Liver (tissue), 9 donors: ENCODE data around the gene MARCHF2. TPM values are rescaled to one million over a fixed set of nuclear protein-coding genes. Genes with fewer than 3 reads are reported as not detected.
"Not testable (repeated sequence)": the region's sequence is repeated elsewhere in the genome, so short reads cannot be mapped to it uniquely, and the experiment has no call there.

Experiments used
- DNase-seq: peaks from one replicate; pipeline ENCODE4 v3.0.0-alpha.2; 2017; ENCODE audit warnings: low spot score
- H3K27ac ChIP-seq, 2 donors: one replicate each; pipeline ENCODE4 v1.7.0; 2013; ENCODE audit warnings: inconsistent platforms in 2 of 2, low read length in 2 of 2, control low read depth in 1 of 2, low read depth in 1 of 2, mild to moderate bottlenecking in 1 of 2
- H3K27me3 ChIP-seq, 4 donors: one replicate each; pipeline versions ENCODE4 v1.6.1 to v1.7.0; 2013; ENCODE audit warnings: low read length in 3 of 4, inconsistent platforms in 1 of 4, mild to moderate bottlenecking in 1 of 4, moderate library complexity in 1 of 4; ENCODE audit not compliant: control insufficient read depth in 4 of 4, insufficient read depth in 4 of 4
- H3K36me3 ChIP-seq, 4 donors: one replicate each; pipeline versions ENCODE4 v1.6.1 to v1.7.0; 2013; ENCODE audit warnings: low read length in 3 of 4, mild to moderate bottlenecking in 3 of 4, low read depth in 1 of 4, moderate library complexity in 1 of 4; ENCODE audit not compliant: control insufficient read depth in 4 of 4, insufficient read depth in 3 of 4
- H3K4me1 ChIP-seq, 4 donors: one replicate each; pipeline versions ENCODE4 v1.6.1 to v1.7.0; 2013; ENCODE audit warnings: low read length in 3 of 4, mild to moderate bottlenecking in 3 of 4, moderate library complexity in 1 of 4; ENCODE audit not compliant: control insufficient read depth in 4 of 4, insufficient read depth in 4 of 4
- H3K4me3 ChIP-seq, 3 donors: one replicate each; pipeline versions ENCODE4 v1.6.1 to v1.7.0; 2013; ENCODE audit warnings: low read length in 3 of 3, control low read depth in 1 of 3, low read depth in 1 of 3, mild to moderate bottlenecking in 1 of 3
- H3K9ac ChIP-seq, 2 donors: one replicate each; pipeline ENCODE4 v1.7.0; 2013; ENCODE audit warnings: low read length in 2 of 2, mild to moderate bottlenecking in 2 of 2, moderate library complexity in 2 of 2, control low read depth in 1 of 2, low read depth in 1 of 2
- H3K9me3 ChIP-seq, 4 donors: one replicate each; pipeline versions ENCODE4 v1.6.1 to v1.7.0; 2013; ENCODE audit warnings: low read length in 3 of 4; ENCODE audit not compliant: control insufficient read depth in 4 of 4
- EGR1 ChIP-seq, 2 donors: IDR thresholded peaks; 2 replicates each; pipeline ENCODE4 v1.6.1; 2016 to 2018; ENCODE audit warnings: antibody characterized with exemption in 2 of 2, low read depth in 2 of 2
- FOXA1 ChIP-seq: IDR thresholded peaks from 2 replicates; pipeline ENCODE4 v1.6.1; 2016; ENCODE audit warnings: antibody characterized with exemption
- FOXA2 ChIP-seq: IDR thresholded peaks from 2 replicates; pipeline ENCODE4 v1.6.1; 2016; ENCODE audit warnings: antibody characterized with exemption
- GABPA ChIP-seq, 2 donors: IDR thresholded peaks in 1 of 2; conservative IDR thresholded peaks in 1 of 2; 2 replicates each; pipeline ENCODE4 v1.6.1; 2016; ENCODE audit warnings: antibody characterized with exemption in 2 of 2, mild to moderate bottlenecking in 1 of 2, moderate library complexity in 1 of 2
- HNF4A ChIP-seq, 2 donors: conservative IDR thresholded peaks; 2 replicates each; pipeline ENCODE4 v1.6.1; 2016; ENCODE audit warnings: antibody characterized with exemption in 2 of 2, mild to moderate bottlenecking in 2 of 2
- JUND ChIP-seq, 2 donors: IDR thresholded peaks; 2 replicates each; pipeline ENCODE4 v1.6.1; 2016; ENCODE audit warnings: antibody characterized with exemption in 2 of 2
- MAX ChIP-seq: IDR thresholded peaks from 2 replicates; pipeline ENCODE4 v1.6.1; 2016; ENCODE audit warnings: antibody characterized with exemption
- NR2F2 ChIP-seq: IDR thresholded peaks from 2 replicates; pipeline ENCODE4 v1.6.1; 2016; ENCODE audit warnings: antibody characterized with exemption
- RAD21 ChIP-seq, 2 donors: IDR thresholded peaks; 2 replicates each; pipeline ENCODE4 v1.6.1; 2016; ENCODE audit warnings: antibody characterized with exemption in 2 of 2, mild to moderate bottlenecking in 2 of 2
- RXRA ChIP-seq, 2 donors: IDR thresholded peaks; 2 replicates each; pipeline ENCODE4 v1.6.1; 2017 to 2018; ENCODE audit warnings: antibody characterized with exemption in 2 of 2, mild to moderate bottlenecking in 1 of 2
- SP1 ChIP-seq: IDR thresholded peaks from 2 replicates; pipeline ENCODE4 v1.6.1; 2018; ENCODE audit warnings: antibody characterized with exemption, mild to moderate bottlenecking
- TAF1 ChIP-seq: conservative IDR thresholded peaks from 2 replicates; pipeline ENCODE4 v1.6.1; 2016; ENCODE audit warnings: antibody characterized with exemption, mild to moderate bottlenecking
- YY1 ChIP-seq: IDR thresholded peaks from 2 replicates; pipeline ENCODE4 v1.6.1; 2016; ENCODE audit warnings: antibody characterized with exemption, mild to moderate bottlenecking
- WGBS: extraction: QIAGEN DNeasy Blood & Tissue Kit; methylation state at CpG from one replicate; pipeline ENCODE4 v1.1.7; 2013; 5-methylcytosine and 5-hydroxymethylcytosine counted together
- polyA plus RNA-seq, 2 donors: library from polyadenylated mRNA; stranded (reverse) in 1 of 2; unstranded in 1 of 2; fragments of 200-250 nt in 1 of 2; fragments of >200 nt in 1 of 2; fragmentation: Nextera tagmentation in 1 of 2; extraction: Ambion mirVana in 1 of 2; gene quantifications; one replicate each; pipeline versions ENCODE4 v1.2.1 to v1.2.3, GENCODE V29; 2013 to 2015
- total RNA-seq, 2 donors: library from RNA; depleted of rRNA; stranded (reverse); fragments of >200 nt; gene quantifications; one replicate each; pipeline ENCODE4 v1.2.3, GENCODE V29; 2014
- TF ChIP-seq, protein P1 (sequence below): IDR thresholded peaks from 2 replicates; pipeline ENCODE4 v1.6.1; 2016; ENCODE audit warnings: antibody characterized with exemption, mild to moderate bottlenecking
- TF ChIP-seq, protein P2 (sequence below): fragments of 150-350 bp; IDR thresholded peaks from 2 replicates; pipeline ENCODE4 v1.5.1; 2017; ENCODE audit warnings: improper control_type of control experiment, low read depth, low read length; ENCODE audit not compliant: missing input control
- TF ChIP-seq, protein P3 (sequence below): IDR thresholded peaks from 2 replicates; pipeline ENCODE4 v1.6.1; 2016; ENCODE audit warnings: antibody characterized with exemption
- donor health status: healthy.
- donor health status: healthy.
- donor health status: healthy.
- donor health status: healthy.
- donor health status: healthy.

The MARCHF2 gene
- total and polyA plus RNA-seq, 4 donors = 21.6 to 89.5 (median 58.8) TPM

GRCh38 chr19:8423817-8424223 lies 10.7 kb downstream of the MARCHF2 start:
- 25% methylated on average over 9 of the region's 9 CpGs for WGBS
- Histone ChIP-seq H3K4me3 (no peak overlapping the region), H3K36me3 (peaks cover 0 to 4% (median 3%) of the 10 kb centered on the region in 4 donors), H3K4me1 (peaks cover 4 to 22% (median 12%) of the 10 kb centered on the region in 4 donors), H3K27me3 (no peaks in the 10 kb centered on the region), H3K9ac (peak overlapping the region; percentile 1 to 26), H3K27ac (peak overlapping the region; percentile 95 to 100), H3K9me3 (no peaks in the 10 kb centered on the region)
- TF ChIP-seq SP1 (peak; percentile 73), FOXA1 (peak; percentile 41), NR2F2 (peak; percentile 91), GABPA (IDR thresholded peaks at IDR 0.05 in 1 of 2, conservative IDR thresholded peaks at IDR 0.05 in 1 of 2) (peak in 1 of 2 donors; percentile 58), EGR1 (IDR thresholded peaks at IDR 0.05; ENCODE audit: low read depth in 2 of 2) (peak; percentile 57 to 89), HNF4A (conservative IDR thresholded peaks at IDR 0.05) (peak; percentile 48 to 77), TAF1 (peak; percentile 19), RXRA (IDR thresholded peaks at IDR 0.05) (peak; percentile 78 to 92), FOXA2 (no peak), YY1 (peak; percentile 55), JUND (IDR thresholded peaks at IDR 0.05) (peak; percentile 100), MAX (no peak), RAD21 (IDR thresholded peaks at IDR 0.05) (peak; percentile 52 to 54)
- TF ChIP-seq, protein P1, sequence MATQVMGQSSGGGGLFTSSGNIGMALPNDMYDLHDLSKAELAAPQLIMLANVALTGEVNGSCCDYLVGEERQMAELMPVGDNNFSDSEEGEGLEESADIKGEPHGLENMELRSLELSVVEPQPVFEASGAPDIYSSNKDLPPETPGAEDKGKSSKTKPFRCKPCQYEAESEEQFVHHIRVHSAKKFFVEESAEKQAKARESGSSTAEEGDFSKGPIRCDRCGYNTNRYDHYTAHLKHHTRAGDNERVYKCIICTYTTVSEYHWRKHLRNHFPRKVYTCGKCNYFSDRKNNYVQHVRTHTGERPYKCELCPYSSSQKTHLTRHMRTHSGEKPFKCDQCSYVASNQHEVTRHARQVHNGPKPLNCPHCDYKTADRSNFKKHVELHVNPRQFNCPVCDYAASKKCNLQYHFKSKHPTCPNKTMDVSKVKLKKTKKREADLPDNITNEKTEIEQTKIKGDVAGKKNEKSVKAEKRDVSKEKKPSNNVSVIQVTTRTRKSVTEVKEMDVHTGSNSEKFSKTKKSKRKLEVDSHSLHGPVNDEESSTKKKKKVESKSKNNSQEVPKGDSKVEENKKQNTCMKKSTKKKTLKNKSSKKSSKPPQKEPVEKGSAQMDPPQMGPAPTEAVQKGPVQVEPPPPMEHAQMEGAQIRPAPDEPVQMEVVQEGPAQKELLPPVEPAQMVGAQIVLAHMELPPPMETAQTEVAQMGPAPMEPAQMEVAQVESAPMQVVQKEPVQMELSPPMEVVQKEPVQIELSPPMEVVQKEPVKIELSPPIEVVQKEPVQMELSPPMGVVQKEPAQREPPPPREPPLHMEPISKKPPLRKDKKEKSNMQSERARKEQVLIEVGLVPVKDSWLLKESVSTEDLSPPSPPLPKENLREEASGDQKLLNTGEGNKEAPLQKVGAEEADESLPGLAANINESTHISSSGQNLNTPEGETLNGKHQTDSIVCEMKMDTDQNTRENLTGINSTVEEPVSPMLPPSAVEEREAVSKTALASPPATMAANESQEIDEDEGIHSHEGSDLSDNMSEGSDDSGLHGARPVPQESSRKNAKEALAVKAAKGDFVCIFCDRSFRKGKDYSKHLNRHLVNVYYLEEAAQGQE = peak; percentile 46
- TF ChIP-seq, protein P2, sequence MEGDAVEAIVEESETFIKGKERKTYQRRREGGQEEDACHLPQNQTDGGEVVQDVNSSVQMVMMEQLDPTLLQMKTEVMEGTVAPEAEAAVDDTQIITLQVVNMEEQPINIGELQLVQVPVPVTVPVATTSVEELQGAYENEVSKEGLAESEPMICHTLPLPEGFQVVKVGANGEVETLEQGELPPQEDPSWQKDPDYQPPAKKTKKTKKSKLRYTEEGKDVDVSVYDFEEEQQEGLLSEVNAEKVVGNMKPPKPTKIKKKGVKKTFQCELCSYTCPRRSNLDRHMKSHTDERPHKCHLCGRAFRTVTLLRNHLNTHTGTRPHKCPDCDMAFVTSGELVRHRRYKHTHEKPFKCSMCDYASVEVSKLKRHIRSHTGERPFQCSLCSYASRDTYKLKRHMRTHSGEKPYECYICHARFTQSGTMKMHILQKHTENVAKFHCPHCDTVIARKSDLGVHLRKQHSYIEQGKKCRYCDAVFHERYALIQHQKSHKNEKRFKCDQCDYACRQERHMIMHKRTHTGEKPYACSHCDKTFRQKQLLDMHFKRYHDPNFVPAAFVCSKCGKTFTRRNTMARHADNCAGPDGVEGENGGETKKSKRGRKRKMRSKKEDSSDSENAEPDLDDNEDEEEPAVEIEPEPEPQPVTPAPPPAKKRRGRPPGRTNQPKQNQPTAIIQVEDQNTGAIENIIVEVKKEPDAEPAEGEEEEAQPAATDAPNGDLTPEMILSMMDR = no peak
- TF ChIP-seq, protein P3, sequence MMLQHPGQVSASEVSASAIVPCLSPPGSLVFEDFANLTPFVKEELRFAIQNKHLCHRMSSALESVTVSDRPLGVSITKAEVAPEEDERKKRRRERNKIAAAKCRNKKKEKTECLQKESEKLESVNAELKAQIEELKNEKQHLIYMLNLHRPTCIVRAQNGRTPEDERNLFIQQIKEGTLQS = peak; percentile 98
- peak; percentile 68 for DNase-seq

GRCh38 chr19:8425331-8425730 lies 12.2 kb downstream of the MARCHF2 start:
- peaks cover 4 to 22% (median 12%) of the 10 kb centered on the region in 4 donors for H3K4me1 ChIP-seq
- H3K27me3 ChIP-seq, H3K9me3 ChIP-seq, H3K27ac ChIP-seq, H3K4me3 ChIP-seq, DNase-seq, H3K9ac ChIP-seq, H3K36me3 ChIP-seq: not testable (repeated sequence)
- WGBS = 94% methylated on average over 6 of the region's 6 CpGs
